Erythroblast (primary cell): ENCODE results near the gene GSN.

Experiments
- GATA1 ChIP-seq: IDR thresholded peaks from 2 replicates; pipeline ENCODE4 v1.6.1; 2011; ENCODE audit warnings: low read depth, mild to moderate bottlenecking, control low read depth, low read length, moderate library complexity
- POLR2A ChIP-seq: IDR thresholded peaks from 2 replicates; pipeline ENCODE4 v1.6.1; 2011; ENCODE audit warnings: mild to moderate bottlenecking, low read length

- TF ChIP-seq POLR2A (no peak), GATA1 (no peak)
These were observed 16.9 kb downstream of the GSN start for GRCh38 chr9:121284733-121285451.
